Ascending aorta (tissue), 2 donors: ENCODE results near the gene NUP93. TPM values are rescaled to one million over a fixed set of nuclear protein-coding genes. Genes with fewer than 3 reads are reported as not detected.
"Not testable (repeated sequence)": the region's sequence is repeated elsewhere in the genome, so short reads cannot be mapped to it uniquely, and the experiment has no call there.

Experiments
- DNase-seq, 2 donors: peaks; one replicate each; pipeline ENCODE4 v3.0.0-alpha.2; 2019; ENCODE audit warnings: low spot score in 2 of 2
- H3K27ac ChIP-seq, 2 donors: fragments of 200-600 bp; sonication (generic); one replicate each; pipeline ENCODE4 v1.5.1; 2016 to 2017; ENCODE audit warnings: mild to moderate bottlenecking in 1 of 2
- H3K27me3 ChIP-seq: fragments of 200-600 bp; sonication (generic); one replicate; pipeline ENCODE4 v1.5.1; 2017
- H3K36me3 ChIP-seq, 2 donors: fragments of 200-600 bp; sonication (generic); one replicate each; pipeline ENCODE4 v1.5.1; 2016
- H3K4me1 ChIP-seq, 2 donors: fragments of 200-600 bp; sonication (generic); one replicate each; pipeline ENCODE4 v1.5.1; 2016 to 2017; ENCODE audit warnings: mild to moderate bottlenecking in 1 of 2
- H3K4me3 ChIP-seq, 2 donors: fragments of 200-600 bp; sonication (generic); one replicate each; pipeline ENCODE4 v1.5.1; 2016 to 2017; ENCODE audit warnings: mild to moderate bottlenecking in 1 of 2
- H3K9me3 ChIP-seq, 2 donors: fragments of 200-600 bp; sonication (generic); one replicate each; pipeline ENCODE4 v1.5.1; 2016
- CTCF ChIP-seq, 3 experiments: fragments of 200-600 bp in 2 of 3; fragments of 450-650 bp in 1 of 3; sonication (generic) in 2 of 3; IDR thresholded peaks; one replicate each; pipeline ENCODE4 v1.5.1; 2016 to 2019; ENCODE audit warnings: antibody characterized with exemption in 3 of 3, mild to moderate bottlenecking in 1 of 3, moderate library complexity in 1 of 3
- intact Hi-C: fragments of 100-400 bp; cut with DNase I; formaldehyde crosslinking; loops from one replicate; pipeline ENCODE4 v1.15.1; 2023
- total RNA-seq: library from RNA; depleted of rRNA; stranded (reverse); fragments of >200 nt; gene quantifications from one replicate; pipeline ENCODE4 v1.1.0, GENCODE V29; 2016

NUP93 gene
- total RNA-seq, 1 donor from 2014 or later, result 419 TPM

GRCh38 chr16:56797861-56798260, 67.9 kb downstream of the NUP93 start:
- Histone ChIP-seq H3K27ac (no peak overlapping the region), H3K4me1 (no peaks in the 10 kb centered on the region), H3K27me3 (no peaks in the 10 kb centered on the region), H3K36me3 (peaks cover 0 to 4% of the 10 kb centered on the region in 2 donors), H3K4me3 (no peak overlapping the region), H3K9me3 (no peaks in the 10 kb centered on the region)
- intact Hi-C loops, result no loop called here
- TF ChIP-seq CTCF (IDR thresholded peaks at IDR 0.05), result no peak
- no peak for DNase-seq

- Histone ChIP-seq H3K4me3 (no peak overlapping the region), H3K27me3 (no peaks in the 10 kb centered on the region), H3K36me3 (peaks cover 0 to 4% of the 10 kb centered on the region in 2 donors), H3K4me1 (no peaks in the 10 kb centered on the region), H3K9me3 (no peaks in the 10 kb centered on the region), H3K27ac (no peak overlapping the region)
- intact Hi-C loops, result no loop called here
- TF ChIP-seq CTCF (IDR thresholded peaks at IDR 0.05), result no peak
- DNase-seq, result no peak
Measured at GRCh38 chr16:56798955-56799354, 69.0 kb downstream of the NUP93 start.

GRCh38 chr16:56800355-56800754, 70.4 kb downstream of the NUP93 start:
- TF ChIP-seq CTCF (IDR thresholded peaks at IDR 0.05), result no peak
- Histone ChIP-seq H3K4me1 (no peaks in the 10 kb centered on the region), H3K27me3 (no peaks in the 10 kb centered on the region), H3K27ac (no peak overlapping the region), H3K4me3 (no peak overlapping the region), H3K36me3 (peaks cover 0 to 8% of the 10 kb centered on the region in 2 donors), H3K9me3 (no peaks in the 10 kb centered on the region)
- no peak for DNase-seq
- intact Hi-C loops, result no loop called here

- H3K4me1 ChIP-seq, result no peaks in the 10 kb centered on the region
- H3K4me3 ChIP-seq, result no peak overlapping the region
Measured at GRCh38 chr16:56801762-56802161, 71.8 kb downstream of the NUP93 start.

GRCh38 chr16:56807011-56807675, 77.2 kb downstream of the NUP93 start:
- intact Hi-C loops, result no loop called here
- peaks cover 0 to 23% of the 10 kb centered on the region in 2 donors for H3K36me3 ChIP-seq
- no peaks in the 10 kb centered on the region for H3K4me1 ChIP-seq
- TF ChIP-seq CTCF (IDR thresholded peaks at IDR 0.05), result no peak
- H3K4me3 ChIP-seq, result no peak overlapping the region
- no peak for DNase-seq
- no peak overlapping the region for H3K27ac ChIP-seq
- no peaks in the 10 kb centered on the region for H3K9me3 ChIP-seq
- no peaks in the 10 kb centered on the region for H3K27me3 ChIP-seq

More at GRCh38 chr16:56801762-56802161, 71.8 kb downstream of the NUP93 start:
- DNase-seq, result no peak
- Histone ChIP-seq H3K27ac (no peak overlapping the region), H3K27me3 (no peaks in the 10 kb centered on the region), H3K36me3 (peaks cover 0 to 22% of the 10 kb centered on the region in 2 donors), H3K9me3 (no peaks in the 10 kb centered on the region)
- intact Hi-C loops, result no loop called here
- TF ChIP-seq CTCF (IDR thresholded peaks at IDR 0.05), result no peak

- DNase-seq, intact Hi-C loops: not testable (repeated sequence)
Measured at GRCh38 chr16:56807676-56808067, 77.7 kb downstream of the NUP93 start.

More at GRCh38 chr16:56807676-56808067, 77.7 kb downstream of the NUP93 start:
- not testable (repeated sequence) for H3K4me1 ChIP-seq, H3K9me3 ChIP-seq, H3K27ac ChIP-seq, H3K27me3 ChIP-seq, H3K4me3 ChIP-seq
- peaks cover 0 to 23% of the 10 kb centered on the region in 2 donors for H3K36me3 ChIP-seq
